H1 (cell line): ENCODE measurements around the gene SESN1. TPM values are rescaled to one million over a fixed set of nuclear protein-coding genes. Genes with fewer than 3 reads are reported as not detected.

Experiments used
- CTCF ChIA-PET: fragments of 300-600 bp; sonication (Branson Sonifier 250); formaldehyde crosslinking; loops from one replicate; lab custom pipeline; 2021; ENCODE audit not compliant: partially characterized antibody; lab: Charles Lee
- POLR2A ChIA-PET: fragments of 300-600 bp; sonication (Branson Sonifier 250); formaldehyde crosslinking; loops from one replicate; lab custom pipeline; 2021; ENCODE audit warnings: inconsistent platforms; ENCODE audit not compliant: partially characterized antibody; lab: Charles Lee
- DNase-seq, 2 experiments: peaks; one replicate each; pipeline versions ENCODE4 v3.0.0 to v3.0.0-alpha.2; 2010 to 2022; ENCODE audit warnings: low spot score in 2 of 2, low read depth in 1 of 2, mixed read lengths in 1 of 2
- FAIRE-seq: peaks from 2 replicates; lab custom pipeline; 2011; peaks lifted over from hg19 to GRCh38; lab: Jason Lieb, UNC
- H2AFZ ChIP-seq: 2 replicates; pipeline ENCODE4 v1.8.1; 2012; ENCODE audit warnings: low read length, inconsistent platforms
- H2AK5ac ChIP-seq: 2 replicates; pipeline ENCODE4 v1.6.1; 2013; ENCODE audit warnings: low read depth, low read length
- H2BK120ac ChIP-seq: replicated peaks from 2 replicates; pipeline ENCODE3; 2013; ENCODE audit warnings: low read depth, low read length, inconsistent platforms
- H2BK12ac ChIP-seq: 2 replicates; pipeline ENCODE4 v1.6.1; 2013; ENCODE audit warnings: low read depth, low read length
- H2BK15ac ChIP-seq: 2 replicates; pipeline ENCODE4 v1.6.1; 2013; ENCODE audit warnings: low read length
- H2BK20ac ChIP-seq: 2 replicates; pipeline ENCODE4 v1.6.1; 2013; ENCODE audit warnings: low read length
- H2BK5ac ChIP-seq: 2 replicates; pipeline ENCODE4 v1.6.1; 2013; ENCODE audit warnings: low read depth, low read length
- H3K14ac ChIP-seq: 2 replicates; pipeline ENCODE4 v1.6.1; 2013; ENCODE audit warnings: inconsistent platforms; ENCODE audit not compliant: insufficient read length
- H3K18ac ChIP-seq: 2 replicates; pipeline ENCODE4 v1.6.1; 2013; ENCODE audit warnings: low read length; ENCODE audit errors: extremely low read depth
- H3K23ac ChIP-seq: 2 replicates; pipeline ENCODE4 v1.6.1; 2013; ENCODE audit warnings: inconsistent platforms; ENCODE audit not compliant: insufficient read length
- H3K23me2 ChIP-seq: 2 replicates; pipeline ENCODE4 v1.6.1; 2013; ENCODE audit warnings: low read depth, low read length
- H3K27ac ChIP-seq: 2 replicates; pipeline ENCODE4 v1.6.1; 2011; ENCODE audit warnings: low read depth, low read length, inconsistent platforms
- H3K27me3 ChIP-seq, 4 experiments: replicated peaks in 1 of 4; 1 replicate in 1 of 4; 2 replicates in 3 of 4; pipeline versions ENCODE4 v1.6.1 to v1.8.1; 2011 to 2013; ENCODE audit warnings: low read length in 3 of 4, mild to moderate bottlenecking in 3 of 4, inconsistent platforms in 2 of 4, mixed read lengths in 2 of 4, moderate library complexity in 1 of 4; ENCODE audit not compliant: control insufficient read depth in 3 of 4, insufficient read depth in 3 of 4; ENCODE audit errors: extremely low read depth in 1 of 4
- H3K36me3 ChIP-seq, 4 experiments: 2 replicates each; pipeline versions ENCODE4 v1.6.1 to v1.8.1; 2011 to 2013; ENCODE audit warnings: mild to moderate bottlenecking in 4 of 4, low read length in 3 of 4, moderate library complexity in 2 of 4, control low read depth in 1 of 4, inconsistent platforms in 1 of 4; ENCODE audit not compliant: insufficient read depth in 4 of 4, control insufficient read depth in 2 of 4
- H3K4ac ChIP-seq: replicated peaks from 2 replicates; pipeline ENCODE3; 2013; ENCODE audit warnings: low read length, low read depth, mixed read lengths, inconsistent platforms; ENCODE audit not compliant: insufficient read length
- H3K4me1 ChIP-seq, 4 experiments: replicated peaks in 1 of 4; 1 replicate in 1 of 4; 2 replicates in 3 of 4; pipeline versions ENCODE4 v1.6.1 to v1.8.1; 2011 to 2013; ENCODE audit warnings: low read length in 3 of 4, inconsistent platforms in 2 of 4, mixed read lengths in 1 of 4; ENCODE audit not compliant: insufficient read depth in 4 of 4, control insufficient read depth in 3 of 4
- H3K4me2 ChIP-seq, 2 experiments: 2 replicates each; pipeline versions ENCODE4 v1.6.1 to v1.8.1; 2011 to 2013; ENCODE audit warnings: low read depth in 2 of 2, low read length in 2 of 2, control low read depth in 1 of 2, inconsistent platforms in 1 of 2, mild to moderate bottlenecking in 1 of 2; ENCODE audit not compliant: insufficient read depth in 1 of 2
- H3K4me3 ChIP-seq, 4 experiments: fragments of 200-600, 300-600 bp in 1 of 4; sonication (generic), shearing (Covaris generic), sonication (Bioruptor Twin) in 1 of 4; 2 replicates each; pipeline versions ENCODE4 v1.5.1 to v1.8.1; 2011 to 2016; ENCODE audit warnings: low read length in 4 of 4, low read depth in 3 of 4, control low read depth in 2 of 4, inconsistent platforms in 2 of 4, mild to moderate bottlenecking in 2 of 4, mixed read lengths in 1 of 4, moderate library complexity in 1 of 4; ENCODE audit not compliant: insufficient read depth in 2 of 4; ENCODE audit errors: extremely low read depth in 1 of 4
- H3K56ac ChIP-seq: replicated peaks from 2 replicates; pipeline ENCODE3; 2013; ENCODE audit warnings: low read depth, mild to moderate bottlenecking, mixed read lengths, low read length, inconsistent platforms; ENCODE audit not compliant: insufficient read length
- H3K79me1 ChIP-seq: 2 replicates; pipeline ENCODE4 v1.6.1; 2013; ENCODE audit warnings: low read depth, low read length, control low read depth
- H3K79me2 ChIP-seq, 2 experiments: 2 replicates each; pipeline versions ENCODE4 v1.6.1 to v1.8.1; 2012 to 2013; ENCODE audit warnings: low read length in 2 of 2, mild to moderate bottlenecking in 2 of 2, inconsistent platforms in 1 of 2; ENCODE audit not compliant: insufficient read depth in 2 of 2, control insufficient read depth in 1 of 2
- H3K9ac ChIP-seq, 4 experiments: replicated peaks in 1 of 4; 1 replicate in 1 of 4; 2 replicates in 3 of 4; pipeline versions ENCODE4 v1.6.1 to v1.8.1; 2011 to 2013; ENCODE audit warnings: low read depth in 3 of 4, low read length in 3 of 4, control low read depth in 2 of 4, mild to moderate bottlenecking in 2 of 4, moderate library complexity in 2 of 4, inconsistent platforms in 1 of 4; ENCODE audit errors: extremely low read depth in 1 of 4
- H3K9me3 ChIP-seq, 2 experiments: 2 replicates each; pipeline versions ENCODE4 v1.6.1 to v1.8.1; 2012 to 2013; ENCODE audit warnings: mild to moderate bottlenecking in 2 of 2, moderate library complexity in 2 of 2, control low read depth in 1 of 2, inconsistent platforms in 1 of 2, low read depth in 1 of 2, low read length in 1 of 2, mixed read lengths in 1 of 2; ENCODE audit not compliant: insufficient read depth in 2 of 2
- H4K20me1 ChIP-seq, 2 experiments: replicated peaks in 1 of 2; 2 replicates each; pipeline versions ENCODE3 to v1.8.1; 2011 to 2013; ENCODE audit warnings: inconsistent platforms in 2 of 2, low read length in 2 of 2, mild to moderate bottlenecking in 1 of 2; ENCODE audit not compliant: insufficient read depth in 2 of 2, control insufficient read depth in 1 of 2
- H4K5ac ChIP-seq: 2 replicates; pipeline ENCODE4 v1.6.1; 2013; ENCODE audit warnings: low read length, low read depth, mixed read lengths, inconsistent platforms; ENCODE audit not compliant: insufficient read length
- H4K8ac ChIP-seq: 2 replicates; pipeline ENCODE4 v1.8.0; 2013; ENCODE audit warnings: mild to moderate bottlenecking, moderate library complexity, low read length, inconsistent platforms; ENCODE audit not compliant: insufficient read depth; ENCODE audit errors: extremely low read depth
- H4K91ac ChIP-seq: replicated peaks from 2 replicates; pipeline ENCODE3; 2013; ENCODE audit warnings: low read length, mixed read lengths, inconsistent platforms; ENCODE audit not compliant: insufficient read length
- ASH2L ChIP-seq: fragments of 200-600, 300-600 bp; sonication (generic); IDR thresholded peaks from one replicate; pipeline ENCODE4 v1.7.1; 2017; ENCODE audit warnings: low read length
- CBX8 ChIP-seq: fragments of 300-800, 300-1000 bp; sonication (generic); IDR thresholded peaks from 2 replicates; pipeline ENCODE4 v1.7.1; 2016; ENCODE audit warnings: low read depth, low read length, borderline replicate concordance
- CHD1 ChIP-seq: IDR thresholded peaks from 2 replicates; pipeline ENCODE4 v1.6.1; 2012; ENCODE audit warnings: low read depth, low read length, improper control_type of control experiment
- EGR1 ChIP-seq: IDR thresholded peaks from 2 replicates; pipeline ENCODE4 v1.6.1; 2011; ENCODE audit warnings: low read depth, low read length, borderline replicate concordance
- EP300 ChIP-seq, 2 experiments: IDR thresholded peaks; 1 replicate in 1 of 2; 2 replicates in 1 of 2; pipeline ENCODE4 v1.6.1; 2011 to 2012; ENCODE audit warnings: low read depth in 2 of 2, low read length in 2 of 2, mild to moderate bottlenecking in 2 of 2, borderline replicate concordance in 1 of 2, inconsistent platforms in 1 of 2, moderate library complexity in 1 of 2
- JUND ChIP-seq: IDR thresholded peaks from 2 replicates; pipeline ENCODE4 v1.6.1; 2011; ENCODE audit warnings: mild to moderate bottlenecking, improper control_type of control experiment, low read length
- KDM4A ChIP-seq: IDR thresholded peaks from one replicate; pipeline ENCODE4 v1.7.1; 2012; ENCODE audit warnings: low read depth, mild to moderate bottlenecking, moderate library complexity, low read length, inconsistent platforms; ENCODE audit not compliant: severe bottlenecking
- KDM5A ChIP-seq: fragments of 200-600 bp; IDR thresholded peaks from 2 replicates; pipeline ENCODE4 v1.7.1; 2012; ENCODE audit warnings: mild to moderate bottlenecking, low read length, inconsistent platforms, mixed read lengths
- SP2 ChIP-seq: IDR thresholded peaks from 2 replicates; pipeline ENCODE4 v1.6.1; 2012; ENCODE audit warnings: mild to moderate bottlenecking, low read length, inconsistent platforms
- SUZ12 ChIP-seq: fragments of 200-600 bp; sonication (generic); IDR thresholded peaks from 2 replicates; pipeline ENCODE4 v1.6.1; 2012; ENCODE audit warnings: mild to moderate bottlenecking, inconsistent platforms, low read length, moderate library complexity, mixed read lengths
- ZNF274 ChIP-seq: IDR thresholded peaks from 2 replicates; pipeline ENCODE4 v1.7.0; 2012; ENCODE audit warnings: low read length, borderline replicate concordance; ENCODE audit errors: extremely low read depth
- WGBS, 2 experiments: shearing (Covaris generic) in 1 of 2; methylation state at CpG; one replicate each; pipeline versions ENCODE4 v1.1.6 to v1.1.7; 2013 to 2015; ENCODE audit warnings: low lambda C conversion rate in 2 of 2, mixed read lengths in 2 of 2, inconsistent platforms in 1 of 2, low coverage in 1 of 2, missing lambda C conversion rate in 1 of 2; ENCODE audit not compliant: insufficient replicate concordance in 2 of 2, insufficient coverage in 1 of 2, insufficient read length in 1 of 2; ENCODE audit errors: extremely low coverage in 1 of 2, missing lambda C conversion rate in 1 of 2; 5-methylcytosine and 5-hydroxymethylcytosine counted together
- polyA plus RNA-seq, 7 experiments: library from polyadenylated mRNA; depleted of rRNA in 3 of 7; stranded (reverse) in 5 of 7; unstranded in 2 of 7; fragments of >200 nt in 5 of 7; fragments of 200-250 nt in 2 of 7; gene quantifications; 1 replicate in 5 of 7; 2 replicates in 1 of 7; 4 replicates in 1 of 7; pipeline versions ENCODE4 v1.2.1 to v1.2.3, GENCODE V29; 2011 to 2013; ENCODE audit warnings: missing spikeins in 2 of 7, mixed read lengths in 2 of 7
- total RNA-seq: library from RNA; stranded (reverse); fragmentation: NEBNext Ultra II Directional; extraction: Animal tissue kit (Norgen Biotek cat#: 25700); gene quantifications from 2 replicates; pipeline ENCODE4 v1.2.1, GENCODE V29; 2021
- TF ChIP-seq, protein P1 (sequence below): IDR thresholded peaks from 2 replicates; pipeline ENCODE4 v1.6.1; 2012; ENCODE audit warnings: inconsistent platforms
- TF ChIP-seq, protein P2 (sequence below): IDR thresholded peaks from 2 replicates; pipeline ENCODE4 v1.6.1; 2012; ENCODE audit warnings: low read length, inconsistent platforms

Gene SESN1
- total and polyA plus RNA-seq, 2 of the 8 experiments (the other 6 are each of a cell fraction or from before 2014, with no cell fraction given): 12.8 to 15.6 TPM

DNA sequence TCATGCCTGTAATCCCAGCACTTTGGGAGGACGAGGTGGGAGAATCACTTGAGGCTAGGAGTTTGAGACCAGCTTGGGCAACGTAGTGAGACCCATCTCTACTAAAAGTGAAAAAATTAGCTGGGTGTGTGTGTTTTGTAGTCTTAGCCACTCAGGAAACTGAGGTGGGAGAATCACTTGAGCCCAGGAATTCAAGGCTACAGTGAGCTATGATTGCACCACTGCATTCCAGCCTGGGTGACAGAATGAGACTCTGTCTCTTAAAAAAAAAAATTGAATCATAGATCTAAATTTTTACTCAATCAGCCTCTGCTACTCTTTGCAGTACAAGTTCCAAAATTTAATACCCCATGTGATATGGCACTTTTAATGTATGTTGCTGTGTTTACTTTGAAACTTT, 124.9 kb downstream of the SESN1 start:
- no peak overlapping the region for H2BK15ac ChIP-seq
- no peak overlapping the region for H3K23ac ChIP-seq
- H3K56ac ChIP-seq: no peak overlapping the region
- no peak for DNase-seq
- no peaks in the 10 kb centered on the region for H3K9me3 ChIP-seq
- H3K27ac ChIP-seq: no peak overlapping the region
- no peak for FAIRE-seq
- no peak overlapping the region for H2BK12ac ChIP-seq
- H4K20me1 ChIP-seq: no peaks in the 10 kb centered on the region
- no peak overlapping the region for H2AK5ac ChIP-seq
- H3K4me1 ChIP-seq: peaks cover 0 to 8% (median 6%) of the 10 kb centered on the region in 4 experiments; a peak in 6 of 7 replicates
- H3K4ac ChIP-seq: no peak overlapping the region
- H3K36me3 ChIP-seq: no peaks in the 10 kb centered on the region
- H4K91ac ChIP-seq: no peak overlapping the region
- no peak overlapping the region for H4K8ac ChIP-seq
- no peak overlapping the region for H3K14ac ChIP-seq
- no peak overlapping the region for H3K4me3 ChIP-seq
- H3K27me3 ChIP-seq: no peaks in the 10 kb centered on the region
- H3K18ac ChIP-seq: no peak overlapping the region
- CTCF ChIA-PET: interaction anchor here (0.7 to 4.4 kb wide), 9 partner anchors 14 to 428 kb away, joined by 3 to 50 read pairs (median 5); no protein-coding TSS in a partner anchor
- no peaks in the 10 kb centered on the region for H3K79me2 ChIP-seq
- 88% methylated on average over 2 of the region's 2 CpGs; no CpG with 5 or more reads in 1 of the 2 experiments for WGBS, 2 experiments
- POLR2A ChIA-PET: interaction anchor here (1.4 kb wide), 1 partner anchor 18 kb away, joined by 3 read pairs; no protein-coding TSS in a partner anchor
- H2BK5ac ChIP-seq: no peak overlapping the region
- H3K79me1 ChIP-seq: no peaks in the 10 kb centered on the region
- no peak overlapping the region for H2AFZ ChIP-seq
- H4K5ac ChIP-seq: no peak overlapping the region
- no peak overlapping the region for H3K9ac ChIP-seq
- no peak overlapping the region for H3K4me2 ChIP-seq
- no peak overlapping the region for H2BK20ac ChIP-seq
- H2BK120ac ChIP-seq: no peak overlapping the region
- no peaks in the 10 kb centered on the region for H3K23me2 ChIP-seq
- no peak for TF ChIP-seq SUZ12
- TF ChIP-seq ZNF274: no peak
- TF ChIP-seq KDM5A: no peak
- TF ChIP-seq EP300 (IDR thresholded peaks at IDR 0.05; ENCODE audit: borderline replicate concordance in 1 of 2, low read depth in 2 of 2, low read length in 2 of 2): no peak
- no peak for TF ChIP-seq SP2
- no peak for TF ChIP-seq ASH2L
- TF ChIP-seq, protein P1, sequence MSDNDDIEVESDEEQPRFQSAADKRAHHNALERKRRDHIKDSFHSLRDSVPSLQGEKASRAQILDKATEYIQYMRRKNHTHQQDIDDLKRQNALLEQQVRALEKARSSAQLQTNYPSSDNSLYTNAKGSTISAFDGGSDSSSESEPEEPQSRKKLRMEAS: no peak
- TF ChIP-seq, protein P2, sequence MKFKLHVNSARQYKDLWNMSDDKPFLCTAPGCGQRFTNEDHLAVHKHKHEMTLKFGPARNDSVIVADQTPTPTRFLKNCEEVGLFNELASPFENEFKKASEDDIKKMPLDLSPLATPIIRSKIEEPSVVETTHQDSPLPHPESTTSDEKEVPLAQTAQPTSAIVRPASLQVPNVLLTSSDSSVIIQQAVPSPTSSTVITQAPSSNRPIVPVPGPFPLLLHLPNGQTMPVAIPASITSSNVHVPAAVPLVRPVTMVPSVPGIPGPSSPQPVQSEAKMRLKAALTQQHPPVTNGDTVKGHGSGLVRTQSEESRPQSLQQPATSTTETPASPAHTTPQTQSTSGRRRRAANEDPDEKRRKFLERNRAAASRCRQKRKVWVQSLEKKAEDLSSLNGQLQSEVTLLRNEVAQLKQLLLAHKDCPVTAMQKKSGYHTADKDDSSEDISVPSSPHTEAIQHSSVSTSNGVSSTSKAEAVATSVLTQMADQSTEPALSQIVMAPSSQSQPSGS: no peak
- no peak for TF ChIP-seq EGR1
- TF ChIP-seq CBX8: no peak
- no peak for TF ChIP-seq JUND
- no peak for TF ChIP-seq CHD1
- TF ChIP-seq KDM4A: no peak
